ENCODE measurements around the gene SZT2.
"Not testable (repeated sequence)": the region's sequence is repeated elsewhere in the genome, so short reads cannot be mapped to it uniquely, and the experiment has no call there.

The SZT2 gene

DNA sequence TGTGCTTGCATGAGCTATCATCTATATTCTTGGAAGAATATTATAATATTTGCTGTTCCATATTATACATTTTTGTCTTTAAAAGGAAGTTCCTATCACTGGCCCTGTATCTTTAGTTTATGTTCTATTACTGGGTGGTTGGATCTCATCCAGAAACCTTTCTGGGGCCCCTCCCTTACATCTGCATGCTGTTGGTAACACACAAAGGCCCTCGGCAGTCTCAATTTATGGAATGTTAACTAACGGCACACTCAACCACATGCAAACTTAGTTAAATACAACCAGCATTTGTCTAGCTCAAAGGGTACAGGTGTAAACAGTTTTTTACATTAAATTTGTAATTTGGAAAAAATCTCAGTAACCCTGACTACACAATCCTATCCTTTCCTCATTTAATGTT lies 73.8 kb downstream of the SZT2 start:
- DNase-seq: no peak

DNA sequence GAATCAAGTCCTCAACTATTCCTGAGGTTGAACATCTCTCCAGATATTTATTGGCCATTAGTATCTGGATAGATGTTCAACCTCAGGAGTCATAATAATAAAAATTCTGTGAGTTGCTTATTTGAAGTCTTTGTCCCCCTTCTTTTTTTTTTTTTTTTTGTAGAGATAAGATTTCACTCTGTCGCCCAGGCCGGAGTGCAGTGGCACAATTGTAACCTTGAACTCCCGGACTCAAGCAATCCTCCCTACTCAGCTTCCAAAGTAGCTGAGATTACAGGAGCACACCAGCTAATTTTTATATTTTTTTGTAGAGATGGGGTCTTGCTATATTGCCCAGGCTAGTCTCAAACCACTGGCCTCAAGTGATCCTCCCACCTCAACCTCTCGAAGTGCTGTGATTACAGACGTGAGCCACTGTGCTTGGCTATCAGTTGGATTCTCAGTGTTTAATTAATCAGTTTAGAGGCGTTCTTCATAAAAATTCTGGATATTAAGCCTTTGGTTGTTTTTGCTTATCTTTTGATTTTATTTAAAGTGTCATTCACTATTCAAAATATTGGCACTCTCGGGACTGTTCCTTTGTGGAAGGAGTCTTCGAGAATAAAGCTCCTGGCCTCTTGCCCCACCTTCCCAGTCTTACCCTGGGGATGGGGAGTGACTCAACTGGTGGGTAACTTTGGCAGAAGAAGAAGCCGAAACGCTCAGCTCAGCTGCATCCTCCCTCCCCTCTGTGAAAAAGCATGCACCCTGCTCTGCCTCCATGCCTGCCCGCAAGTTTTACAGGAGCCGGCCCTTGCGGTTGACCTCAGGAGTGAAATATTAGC lies 75.2 kb downstream of the SZT2 start:
- no peak for DNase-seq

DNA sequence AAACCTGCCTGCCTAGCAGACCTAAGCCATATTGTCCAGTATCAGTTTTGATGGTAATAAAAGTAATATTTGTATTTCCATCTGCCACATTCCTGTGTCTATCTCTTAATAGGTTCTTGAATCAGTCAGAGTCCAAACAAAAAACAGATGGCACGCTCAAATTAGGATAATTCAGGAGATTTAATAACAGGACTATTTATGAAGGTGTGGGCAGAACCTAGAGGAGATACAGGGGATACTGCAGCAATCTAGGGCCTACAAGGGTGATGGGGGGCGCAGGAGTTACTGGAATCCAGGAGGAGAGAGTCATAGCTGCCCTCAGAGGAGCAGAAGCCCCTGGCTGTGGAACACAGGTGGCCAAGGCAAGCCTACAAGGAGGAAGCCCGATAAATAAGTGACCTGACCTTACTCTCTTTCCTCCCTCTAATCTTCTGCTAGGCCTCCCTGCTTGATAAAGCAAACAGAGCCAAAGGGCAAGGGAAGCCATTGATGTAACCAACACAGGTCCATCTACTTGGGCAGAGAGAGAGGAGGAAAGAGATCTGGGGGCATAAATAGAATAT lies 75.9 kb downstream of the SZT2 start:
- DNase-seq: no peak

DNA sequence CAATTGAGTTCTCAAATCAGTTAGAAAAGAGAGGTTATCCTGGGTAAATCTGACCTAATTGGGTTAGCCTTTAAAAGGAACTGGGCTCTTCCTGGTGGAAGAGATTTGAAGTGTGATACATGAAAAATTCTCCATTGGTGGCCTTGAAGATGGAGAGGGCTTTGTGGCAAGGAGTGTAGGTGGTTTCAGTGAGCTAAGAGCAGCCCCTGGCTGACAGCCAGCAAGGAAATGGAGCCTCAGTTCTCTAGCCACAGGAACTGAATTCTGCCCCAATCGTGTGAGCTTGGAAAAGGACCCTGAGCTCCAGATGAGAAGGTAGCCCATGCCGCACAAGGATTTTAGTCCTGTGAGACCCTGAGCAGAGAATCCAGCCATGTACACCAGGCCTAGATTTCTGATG lies 76.7 kb downstream of the SZT2 start:
- DNase-seq: no peak

DNA sequence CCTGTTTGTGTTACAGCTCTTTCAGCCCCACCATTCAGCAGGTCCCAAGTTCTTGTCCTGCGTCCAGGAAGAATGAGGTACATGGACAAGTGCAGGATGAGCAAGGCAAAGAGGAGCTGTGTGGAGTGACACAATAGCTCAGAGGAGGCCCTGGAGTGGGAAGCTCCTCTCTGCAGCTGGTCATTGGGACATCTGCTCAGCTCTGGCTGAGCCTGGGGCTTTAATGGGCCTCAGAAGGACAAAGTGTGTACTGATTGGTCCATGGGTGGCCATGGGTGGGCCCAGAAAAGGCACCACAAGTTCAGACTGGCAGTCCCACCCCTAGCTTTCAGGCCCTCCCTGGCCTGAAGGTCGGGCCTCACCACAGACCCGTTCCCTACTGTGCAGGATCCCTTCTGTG lies 78.7 kb downstream of the SZT2 start:
- DNase-seq: no peak

DNA sequence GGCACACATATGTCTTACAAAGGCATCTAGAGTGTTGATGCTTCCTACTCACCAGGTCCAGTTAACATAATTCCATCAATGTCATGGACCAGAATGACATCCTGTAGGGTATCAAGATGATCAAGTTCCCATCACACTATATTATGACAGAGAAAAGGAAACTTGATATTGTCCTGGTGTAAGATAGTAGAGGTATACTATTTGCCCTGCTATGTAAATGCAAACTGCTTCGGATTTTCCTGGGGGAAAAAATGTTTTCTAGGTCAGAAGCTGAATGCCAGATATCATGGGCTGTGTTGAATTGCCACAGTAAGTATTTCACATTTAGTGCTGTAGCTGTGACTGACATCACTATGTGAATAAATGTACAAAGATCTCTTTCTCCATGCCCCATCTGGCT lies 80.2 kb downstream of the SZT2 start:
- DNase-seq: no peak

DNA sequence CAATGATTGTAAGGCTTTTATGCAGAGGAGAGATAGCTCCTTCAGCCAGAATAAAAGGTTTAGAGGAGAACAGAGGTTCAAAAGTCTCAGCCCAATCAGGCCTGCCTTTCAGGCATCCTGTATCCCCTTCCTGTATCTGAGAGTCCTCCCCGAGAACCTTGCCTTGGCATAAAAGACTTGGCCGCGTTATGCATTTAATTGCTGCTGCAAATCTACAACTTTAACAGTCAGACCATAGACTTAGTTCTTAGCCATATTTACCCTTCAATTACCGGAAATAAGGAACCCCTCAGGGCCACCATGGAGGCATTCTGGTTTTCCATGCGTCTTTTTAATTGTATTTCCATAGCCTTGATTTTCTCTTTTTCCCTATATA lies 82.4 kb downstream of the SZT2 start:
- DNase-seq: no peak

DNA sequence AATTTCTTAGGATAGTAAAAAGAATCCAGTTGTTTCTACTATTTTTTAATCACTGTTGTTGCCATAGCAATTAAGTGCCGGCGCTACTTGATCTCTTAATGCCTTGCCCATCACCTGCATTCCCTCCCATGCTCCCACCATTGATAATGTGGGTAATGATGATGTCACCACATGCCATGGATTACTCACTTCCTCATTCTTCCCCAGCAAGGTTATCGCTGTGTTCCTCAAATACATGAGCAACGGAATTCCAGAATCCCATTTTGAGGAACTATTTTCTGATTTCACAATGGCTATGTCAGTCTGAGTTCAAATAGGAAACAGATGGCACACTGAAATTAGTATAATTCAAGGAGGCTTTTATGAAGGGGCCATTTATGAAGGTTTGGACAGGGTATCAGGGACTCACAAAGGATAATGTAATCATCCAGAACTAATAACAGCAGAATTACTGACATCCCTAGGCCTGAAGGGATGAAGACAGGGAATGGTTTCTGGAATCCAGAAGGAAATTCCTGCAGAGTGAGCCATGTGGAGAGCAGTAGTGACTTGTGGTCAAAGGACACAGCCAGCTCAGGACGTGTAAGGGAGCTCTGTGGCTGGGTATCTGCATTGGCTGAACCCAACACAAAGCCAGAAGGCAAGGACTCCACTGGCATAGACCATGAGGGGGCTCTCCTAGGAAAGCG lies 82.9 kb downstream of the SZT2 start:
- not testable (repeated sequence) for DNase-seq

DNA sequence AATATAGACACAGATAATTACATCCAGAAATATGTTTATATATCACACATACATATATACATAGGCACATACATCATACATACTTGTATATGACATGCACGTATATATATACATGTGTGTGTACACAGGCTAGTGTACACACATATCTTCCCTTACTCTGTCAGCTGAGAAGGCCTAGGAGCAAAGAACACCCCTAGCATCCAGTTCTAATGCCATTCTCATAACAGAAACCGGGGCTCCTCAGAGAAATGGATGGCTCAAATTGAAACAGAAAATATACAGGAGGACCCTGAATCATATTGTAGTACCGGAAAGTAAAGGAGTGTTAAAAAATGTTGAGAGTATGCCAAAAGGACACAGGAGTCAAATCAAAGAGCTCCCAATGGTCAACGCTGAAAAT lies 83.8 kb downstream of the SZT2 start:
- DNase-seq: no peak

DNA sequence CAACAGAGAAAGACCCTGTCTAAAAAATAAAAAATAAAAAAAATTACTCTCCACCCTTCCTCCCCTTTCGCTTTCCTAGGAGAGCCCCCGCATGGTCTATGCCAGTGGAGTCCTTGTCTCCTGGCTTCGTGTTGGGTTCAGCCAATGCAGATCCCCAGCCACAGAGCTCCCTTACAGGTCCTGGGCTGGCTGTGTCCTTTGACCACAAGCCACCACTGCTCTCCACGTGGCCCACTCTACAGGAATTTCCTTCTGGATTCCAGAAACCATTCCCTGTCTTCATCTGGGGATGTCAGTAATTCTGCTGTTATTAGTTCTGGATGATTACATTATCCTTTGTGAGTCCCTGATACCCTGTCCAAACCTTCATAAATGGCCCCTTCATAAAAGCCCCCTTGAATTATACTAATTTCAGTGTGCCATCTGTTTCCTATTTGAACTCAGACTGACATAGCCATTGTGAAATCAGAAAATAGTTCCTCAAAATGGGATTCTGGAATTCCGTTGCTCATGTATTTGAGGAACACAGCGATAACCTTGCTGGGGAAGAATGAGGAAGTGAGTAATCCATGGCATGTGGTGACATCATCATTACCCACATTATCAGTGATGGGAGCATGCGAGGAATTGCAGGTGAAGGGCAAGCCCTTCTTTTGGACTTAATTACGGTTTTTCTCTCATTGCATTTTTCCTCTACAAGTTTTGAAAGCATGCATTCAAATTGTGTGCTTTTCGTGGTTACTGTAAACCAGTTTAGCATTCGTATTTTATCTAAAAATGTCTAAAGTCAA lies 86.1 kb downstream of the SZT2 start:
- not testable (repeated sequence) for DNase-seq

DNA sequence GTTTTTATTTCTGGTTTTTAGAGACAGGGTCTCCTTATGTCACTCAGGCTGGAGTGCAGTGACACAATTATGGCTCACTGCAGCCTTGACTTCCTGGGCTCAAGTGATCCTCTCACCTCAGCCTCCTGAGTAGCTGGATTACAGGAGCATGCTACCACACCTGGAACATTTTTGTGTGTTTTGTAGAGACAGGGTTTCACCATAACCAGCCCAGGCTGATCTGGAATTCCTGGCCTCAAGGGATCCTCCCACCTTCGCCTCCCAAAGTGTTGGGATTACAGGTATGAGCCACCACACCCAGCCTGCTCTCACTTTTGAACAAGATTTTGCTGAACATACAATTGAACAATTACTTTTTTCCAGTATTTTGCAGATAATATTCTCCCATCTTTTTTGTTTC lies 88.0 kb downstream of the SZT2 start:
- DNase-seq: no peak

DNA sequence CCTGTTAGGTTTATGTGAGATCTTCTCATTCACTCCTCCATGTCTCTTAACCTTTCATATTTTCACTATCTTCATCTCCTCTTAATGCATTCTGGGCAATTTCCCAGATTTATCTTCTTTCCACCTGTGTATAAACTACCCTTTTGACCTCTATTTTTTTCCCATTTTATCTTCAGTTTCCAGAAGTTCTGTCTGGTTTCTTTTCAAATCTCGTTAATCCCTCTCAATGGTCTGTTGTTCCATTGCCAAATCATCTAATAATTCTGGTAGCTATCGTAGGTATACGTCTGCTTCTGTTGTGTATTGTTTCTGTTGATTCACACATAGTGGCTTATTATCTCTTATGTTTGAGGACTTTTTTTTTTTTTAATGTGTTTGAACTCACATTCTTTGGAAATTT lies 89.7 kb downstream of the SZT2 start:
- no peak for DNase-seq

DNA sequence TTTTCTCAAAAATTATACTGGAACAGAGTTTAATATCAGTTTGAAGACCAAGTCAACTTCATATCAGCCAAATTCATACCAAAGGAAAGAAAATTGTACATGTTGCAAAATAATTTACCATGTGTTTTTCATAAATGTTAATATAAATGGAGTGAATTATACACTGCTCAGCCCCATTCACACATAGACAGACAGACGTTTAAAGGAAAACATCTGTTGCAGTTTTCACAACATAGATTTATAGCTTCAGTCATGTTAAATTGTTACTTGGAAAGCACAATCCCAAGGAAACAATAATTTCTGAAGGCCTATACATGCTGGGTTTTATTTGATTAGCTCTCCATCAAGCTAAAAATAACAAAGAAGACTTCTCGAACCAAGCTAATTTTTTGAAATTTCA lies 91.8 kb downstream of the SZT2 start:
- no peak for DNase-seq

DNA sequence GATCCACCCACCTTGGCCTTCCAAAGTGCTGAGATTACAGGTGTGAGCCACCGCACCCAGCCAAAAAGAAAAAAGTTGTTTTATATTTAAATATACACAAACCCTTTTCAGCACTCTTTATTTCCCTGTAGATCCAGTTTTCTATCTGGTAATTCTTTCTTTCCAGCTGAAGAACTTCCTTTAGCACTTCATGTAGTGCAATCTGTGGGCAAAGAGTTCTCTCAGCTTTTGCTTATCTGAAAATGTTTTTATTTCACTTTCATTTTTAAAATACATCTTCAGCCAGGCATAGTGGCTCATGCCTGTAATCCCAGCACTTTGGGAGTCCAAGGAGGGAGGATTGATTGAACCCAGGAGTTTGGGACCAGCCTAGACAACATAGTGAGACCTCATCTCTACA lies 92.5 kb downstream of the SZT2 start:
- no peak for DNase-seq

DNA sequence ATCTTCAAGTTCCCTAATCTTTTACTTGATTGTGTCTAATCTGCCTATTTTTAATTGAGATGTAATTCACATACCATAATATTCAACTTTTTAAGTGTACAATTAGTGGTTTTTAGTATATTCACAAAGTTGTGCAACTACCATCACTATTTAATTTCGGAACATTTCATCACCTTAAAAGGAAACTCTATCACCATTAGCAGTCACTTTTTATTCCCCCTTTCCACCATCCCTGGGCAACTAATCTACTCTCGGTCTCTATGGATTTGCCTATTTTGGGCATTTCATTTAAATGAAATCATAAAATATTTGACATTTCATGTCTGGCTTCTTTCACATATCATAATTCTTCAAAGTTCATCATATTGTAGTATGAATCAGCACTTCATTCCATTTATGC lies 94.7 kb downstream of the SZT2 start:
- DNase-seq: no peak

DNA sequence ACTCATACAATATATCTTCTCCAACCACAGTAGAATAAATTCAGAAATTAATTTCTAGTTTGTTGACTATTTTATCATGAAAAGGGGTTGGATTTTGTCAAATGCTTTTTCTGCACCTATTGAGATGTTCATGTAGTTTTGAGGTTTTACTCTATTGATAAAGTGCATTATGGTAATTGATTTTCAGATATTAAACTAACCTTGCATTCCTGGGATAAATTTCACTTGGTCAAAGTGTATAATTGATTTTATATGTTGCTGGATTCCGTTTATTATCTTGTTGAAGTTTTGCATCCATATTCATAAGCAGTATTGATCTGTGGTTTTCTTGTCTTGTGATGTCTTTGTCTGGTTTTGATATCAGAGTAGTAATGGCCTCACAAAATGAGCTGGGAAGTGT lies 98.5 kb downstream of the SZT2 start:
- no peak for DNase-seq

DNA sequence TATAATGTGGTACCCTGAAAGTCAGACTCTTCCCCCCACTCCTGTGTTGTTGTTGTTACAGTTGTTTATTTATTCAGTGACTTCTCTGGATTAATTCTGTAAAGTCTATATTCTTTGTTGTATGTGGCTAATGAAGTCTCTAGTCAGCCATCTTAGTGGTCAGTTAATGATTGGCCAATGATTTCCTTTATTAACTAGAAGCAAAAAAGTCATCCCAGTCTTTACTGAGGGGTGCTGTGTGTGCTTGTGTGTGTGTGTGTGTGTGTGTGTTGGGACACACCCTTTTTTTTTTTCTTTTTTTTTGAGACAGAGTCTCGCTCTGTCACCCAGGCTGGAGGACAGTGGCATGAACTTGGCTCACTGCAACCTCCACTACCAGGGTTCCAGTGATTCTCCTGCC lies 101.4 kb downstream of the SZT2 start:
- no peak for DNase-seq

DNA sequence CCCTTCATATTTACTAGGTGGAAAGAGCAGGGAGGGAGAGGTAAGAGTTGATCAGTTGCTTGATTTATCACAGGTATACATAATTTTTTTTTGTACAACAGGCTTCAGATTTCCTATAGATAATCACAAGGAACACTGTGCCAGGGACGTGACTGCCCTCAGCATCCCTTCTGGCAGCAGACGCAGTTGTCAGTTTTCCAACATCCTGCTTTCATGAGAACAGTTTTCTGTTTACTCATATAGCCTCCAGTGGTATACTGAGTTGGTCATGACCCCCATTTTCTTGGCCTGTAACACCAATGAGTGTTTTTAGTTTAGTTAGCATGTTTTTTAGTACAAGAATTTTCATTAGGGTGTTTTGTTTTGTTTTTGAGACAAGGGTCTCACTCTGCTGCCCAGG lies 103.1 kb downstream of the SZT2 start:
- DNase-seq: no peak

DNA sequence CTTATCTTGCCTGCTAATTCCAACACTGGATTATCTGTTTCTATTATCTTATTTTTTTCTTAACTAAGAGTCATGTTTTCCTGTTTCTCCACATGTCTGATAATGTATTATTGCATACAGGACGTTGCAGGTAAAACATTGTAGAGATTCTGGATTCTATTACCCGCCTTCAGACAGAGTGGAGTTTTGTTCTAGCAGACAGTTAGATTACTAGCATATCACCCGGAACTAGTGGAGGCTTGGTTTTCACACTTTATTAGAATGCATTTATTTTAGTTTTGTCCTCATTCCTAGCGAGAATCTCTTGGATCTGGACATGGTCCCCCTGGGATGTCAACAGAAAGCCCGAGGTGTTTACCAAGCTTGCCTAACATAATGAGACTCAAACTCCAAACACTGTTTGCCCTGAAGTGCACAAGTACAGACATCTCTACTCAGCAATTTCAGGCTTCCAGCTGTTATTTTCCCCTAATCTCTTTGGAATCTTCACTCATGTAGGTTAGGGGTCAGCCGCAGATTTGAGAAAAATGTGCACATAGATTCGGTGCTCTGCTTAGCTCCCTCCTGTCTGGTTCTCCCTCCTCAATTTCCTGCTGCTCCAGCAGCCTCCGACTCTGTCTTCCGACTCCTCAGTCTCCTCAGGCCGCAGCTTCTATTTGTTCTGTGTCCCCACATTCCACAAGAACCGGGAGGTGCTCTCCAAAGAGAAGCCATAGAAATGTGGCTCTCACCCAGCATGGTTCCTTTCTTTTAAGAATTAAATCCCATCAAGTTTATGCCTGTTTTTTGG lies 104.2 kb downstream of the SZT2 start:
- DNase-seq: no peak

DNA sequence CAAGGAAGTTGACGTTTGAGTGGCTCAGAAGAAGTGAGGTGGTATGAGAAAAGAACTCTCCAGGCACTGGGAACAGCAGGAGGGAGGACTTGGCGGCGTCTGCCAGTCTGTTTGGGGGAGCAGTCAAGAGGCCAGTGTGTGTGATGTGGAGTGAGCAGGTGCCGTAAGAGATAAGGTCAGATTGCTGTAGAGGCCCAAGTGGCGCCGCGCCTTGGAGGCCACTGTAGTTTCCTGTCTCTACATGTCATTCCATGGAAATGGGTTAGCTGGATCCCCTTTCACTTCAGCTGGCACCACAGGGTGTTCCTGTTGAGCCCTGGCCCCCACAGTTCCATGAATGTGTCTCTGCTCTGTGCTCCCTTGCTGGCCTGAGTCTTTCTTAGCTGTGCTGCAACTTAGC lies 105.5 kb downstream of the SZT2 start:
- no peak for DNase-seq

DNA sequence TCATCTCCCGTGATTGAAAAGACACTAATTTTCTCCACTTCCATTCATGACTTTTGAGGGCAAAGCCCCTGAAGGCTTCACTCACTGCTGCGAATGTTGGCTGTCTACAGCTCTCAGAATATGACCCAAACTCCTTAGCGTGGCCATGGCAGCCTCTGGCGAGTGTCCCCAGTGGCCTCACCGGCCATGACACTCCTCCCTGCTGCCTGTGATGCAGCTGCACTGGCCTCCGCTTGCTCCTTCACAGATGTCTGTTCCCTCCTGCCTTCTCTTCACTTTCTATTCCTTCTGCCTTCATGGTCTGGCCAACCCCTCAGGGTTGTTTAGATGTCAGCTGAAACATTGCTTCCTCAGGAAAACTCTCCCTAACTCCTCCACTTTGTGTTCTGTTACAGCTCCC lies 110.2 kb downstream of the SZT2 start:
- DNase-seq: no peak

DNA sequence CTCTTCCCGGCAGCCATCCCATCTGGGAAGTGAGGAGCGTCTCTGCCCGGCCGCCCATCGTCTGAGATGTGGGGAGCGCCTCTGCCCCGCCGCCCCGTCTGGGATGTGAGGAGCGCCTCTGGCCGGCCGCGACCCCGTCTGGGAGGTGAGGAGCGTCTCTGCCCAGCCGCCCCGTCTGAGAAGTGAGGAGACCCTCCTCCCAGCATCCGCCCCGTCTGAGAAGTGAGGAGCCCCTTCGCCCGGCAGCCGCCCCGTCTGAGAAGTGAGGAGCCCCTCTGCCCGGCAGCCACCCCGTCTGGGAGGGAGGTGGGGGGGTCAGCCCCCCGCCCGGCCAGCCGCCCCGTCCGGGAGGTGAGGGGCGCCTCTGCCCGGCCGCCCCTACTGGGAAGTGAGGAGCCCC lies 112.1 kb downstream of the SZT2 start:
- DNase-seq: not testable (repeated sequence)

DNA sequence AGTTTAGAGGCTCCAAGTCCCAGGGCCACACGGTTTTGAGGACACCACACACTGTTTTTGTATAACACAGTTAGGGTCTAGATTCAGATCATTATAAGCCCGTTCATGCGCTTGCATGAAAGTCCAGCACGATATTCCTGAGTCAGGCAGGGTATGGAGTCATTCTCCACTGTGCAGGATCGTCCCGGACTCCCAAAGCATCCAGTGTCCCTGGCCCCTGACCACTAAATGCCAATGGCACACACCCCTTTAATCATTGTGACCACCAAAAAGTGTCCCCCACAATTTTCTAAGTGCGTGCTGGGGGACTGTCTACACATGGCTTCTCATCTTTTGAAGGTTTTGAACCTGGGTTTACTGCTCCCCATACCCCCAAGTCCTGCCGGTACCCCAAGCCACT lies 113.8 kb downstream of the SZT2 start:
- no peak for DNase-seq

Measured in NCI-H1105 treated with DMSO at 0.1 percent for 48 hours (cell line).